Panc1 (cell line): ENCODE results near the gene CCDC6. TPM values are rescaled to one million over a fixed set of nuclear protein-coding genes. Genes with fewer than 3 reads are reported as not detected.

Source experiments
- ATAC-seq: fragments of 200-7000 bp; cut with Tn5 transposase; 2 replicates; pipeline ENCODE4 v1.9.1; 2020; ENCODE audit warnings: mild to moderate bottlenecking, moderate library complexity
- BruUV-seq: library from RNA; stranded (reverse); fragments of 400-500 nt; replicated peaks from 2 replicates; lab custom pipeline; 2021; lab: Mats Ljungman, UMichigan
- CTCF ChIA-PET: fragments of 300-600 bp; sonication (Branson Sonifier 250); formaldehyde crosslinking; loops from one replicate; lab custom pipeline; 2022; ENCODE audit warnings: antibody characterized with exemption; lab: Charles Lee
- POLR2A ChIA-PET: fragments of 300-600 bp; sonication (Branson Sonifier 250); formaldehyde crosslinking; loops from one replicate; lab custom pipeline; 2022; ENCODE audit warnings: antibody characterized with exemption; lab: Charles Lee
- DNase-seq: peaks from one replicate; pipeline ENCODE4 v3.0.0-alpha.2; 2010; ENCODE audit warnings: low read depth, low spot score
- H3K27ac ChIP-seq: 2 replicates; pipeline ENCODE4 v1.5.1; 2011; ENCODE audit warnings: mild to moderate bottlenecking, low read length, inconsistent platforms
- H3K27me3 ChIP-seq: fragments of 200-500 bp; sonication (Bioruptor generic); 2 replicates; pipeline ENCODE4 v1.6.0; 2014; ENCODE audit warnings: low read length, inconsistent platforms; ENCODE audit not compliant: control insufficient read depth, insufficient read depth
- H3K36me3 ChIP-seq: fragments of 200-500 bp; sonication (Bioruptor generic); 2 replicates; pipeline ENCODE4 v1.5.1; 2014; ENCODE audit warnings: inconsistent platforms, mild to moderate bottlenecking, low read length, moderate library complexity; ENCODE audit not compliant: control insufficient read depth, insufficient read depth
- H3K4me1 ChIP-seq: 2 replicates; pipeline ENCODE4 v1.5.1; 2011; ENCODE audit warnings: inconsistent platforms, mild to moderate bottlenecking, low read length, moderate library complexity; ENCODE audit not compliant: control insufficient read depth, insufficient read depth
- H3K4me3 ChIP-seq, 2 experiments: 2 replicates each; pipeline ENCODE4 v1.5.1; 2011 to 2012; ENCODE audit warnings: low read depth in 2 of 2, low read length in 2 of 2, mild to moderate bottlenecking in 2 of 2, inconsistent platforms in 1 of 2, moderate library complexity in 1 of 2
- H3K9me3 ChIP-seq: fragments of 200-500 bp; sonication (Bioruptor generic); 2 replicates; pipeline ENCODE4 v1.5.1; 2014; ENCODE audit warnings: low read depth, mild to moderate bottlenecking, inconsistent platforms, low read length, moderate library complexity; ENCODE audit not compliant: control insufficient read depth, insufficient read depth
- CTCF ChIP-seq: fragments of 450-650 bp; IDR thresholded peaks from 2 replicates; pipeline ENCODE4 v1.5.1; 2017; ENCODE audit warnings: mild to moderate bottlenecking
- POLR2AphosphoS5 ChIP-seq: IDR thresholded peaks from 2 replicates; pipeline ENCODE4 v1.6.1; 2012; ENCODE audit warnings: mild to moderate bottlenecking, low read depth, low read length, moderate library complexity
- SIN3A ChIP-seq: IDR thresholded peaks from 2 replicates; pipeline ENCODE4 v1.6.1; 2012; ENCODE audit warnings: low read depth, mild to moderate bottlenecking, low read length, moderate library complexity, borderline replicate concordance; ENCODE audit not compliant: insufficient read depth
- TCF7L2 ChIP-seq: IDR thresholded peaks from 2 replicates; pipeline ENCODE4 v1.6.1; 2011; ENCODE audit warnings: mild to moderate bottlenecking, low read depth, low read length, inconsistent platforms
- in situ Hi-C: cut with HindIII; loops from 2 replicates; pipeline ENCODE4 v1.10.0; 2016; ENCODE audit warnings: low sequenced_read_pairs, low pct_unique_long_range_greater_than_20kb
- intact Hi-C: fragments of 100-400 bp; cut with micrococcal nuclease; formaldehyde crosslinking; loops from one replicate; pipeline ENCODE4 v1.10.0; 2022; ENCODE audit not compliant: unreplicated experiment
- total RNA-seq: library from RNA; stranded (reverse); gene quantifications from one replicate; pipeline ENCODE4 v1.2.1, GENCODE V29; 2021; ENCODE audit not compliant: unreplicated experiment
- TF ChIP-seq, protein P1 (sequence below), 2 experiments: IDR thresholded peaks; 2 replicates each; pipeline ENCODE4 v1.6.1; 2011 to 2012; ENCODE audit warnings: low read depth in 2 of 2, control low read depth in 1 of 2, low read length in 1 of 2, mild to moderate bottlenecking in 1 of 2, moderate library complexity in 1 of 2; ENCODE audit not compliant: insufficient read depth in 1 of 2

The CCDC6 gene
- total RNA-seq, 1 experiment from 2014 or later, result 48.7 TPM

GRCh38 chr10:59864141-59864962 is 42.0 kb downstream of the CCDC6 start:
- in situ Hi-C loops, result no loop called here

DNA sequence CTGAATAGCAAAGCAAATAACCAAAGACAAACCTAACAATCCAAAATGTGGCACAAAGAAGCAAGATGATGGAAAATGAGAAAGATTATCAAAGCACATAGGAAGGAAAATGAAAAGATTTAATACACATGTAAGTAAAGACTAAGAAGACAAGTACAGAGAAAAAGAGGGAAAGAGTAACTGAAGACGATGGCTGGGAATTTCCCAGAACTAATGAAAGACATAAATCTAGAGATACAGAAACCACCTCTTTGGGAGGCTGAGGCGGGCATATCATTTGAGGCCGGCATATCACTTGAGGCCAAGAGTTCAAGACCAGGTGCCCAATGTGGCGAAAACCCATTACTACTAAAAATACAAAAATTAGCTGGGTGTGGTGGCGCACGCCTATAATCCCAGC is 46.8 kb downstream of the CCDC6 start:
- no TSS peak for BruUV-seq
- no peak for ATAC-seq
- no peak overlapping the region for H3K4me3 ChIP-seq
- TF ChIP-seq CTCF (no peak), SIN3A (no peak), TCF7L2 (no peak), POLR2AphosphoS5 (no peak)
- TF ChIP-seq, protein P1, sequence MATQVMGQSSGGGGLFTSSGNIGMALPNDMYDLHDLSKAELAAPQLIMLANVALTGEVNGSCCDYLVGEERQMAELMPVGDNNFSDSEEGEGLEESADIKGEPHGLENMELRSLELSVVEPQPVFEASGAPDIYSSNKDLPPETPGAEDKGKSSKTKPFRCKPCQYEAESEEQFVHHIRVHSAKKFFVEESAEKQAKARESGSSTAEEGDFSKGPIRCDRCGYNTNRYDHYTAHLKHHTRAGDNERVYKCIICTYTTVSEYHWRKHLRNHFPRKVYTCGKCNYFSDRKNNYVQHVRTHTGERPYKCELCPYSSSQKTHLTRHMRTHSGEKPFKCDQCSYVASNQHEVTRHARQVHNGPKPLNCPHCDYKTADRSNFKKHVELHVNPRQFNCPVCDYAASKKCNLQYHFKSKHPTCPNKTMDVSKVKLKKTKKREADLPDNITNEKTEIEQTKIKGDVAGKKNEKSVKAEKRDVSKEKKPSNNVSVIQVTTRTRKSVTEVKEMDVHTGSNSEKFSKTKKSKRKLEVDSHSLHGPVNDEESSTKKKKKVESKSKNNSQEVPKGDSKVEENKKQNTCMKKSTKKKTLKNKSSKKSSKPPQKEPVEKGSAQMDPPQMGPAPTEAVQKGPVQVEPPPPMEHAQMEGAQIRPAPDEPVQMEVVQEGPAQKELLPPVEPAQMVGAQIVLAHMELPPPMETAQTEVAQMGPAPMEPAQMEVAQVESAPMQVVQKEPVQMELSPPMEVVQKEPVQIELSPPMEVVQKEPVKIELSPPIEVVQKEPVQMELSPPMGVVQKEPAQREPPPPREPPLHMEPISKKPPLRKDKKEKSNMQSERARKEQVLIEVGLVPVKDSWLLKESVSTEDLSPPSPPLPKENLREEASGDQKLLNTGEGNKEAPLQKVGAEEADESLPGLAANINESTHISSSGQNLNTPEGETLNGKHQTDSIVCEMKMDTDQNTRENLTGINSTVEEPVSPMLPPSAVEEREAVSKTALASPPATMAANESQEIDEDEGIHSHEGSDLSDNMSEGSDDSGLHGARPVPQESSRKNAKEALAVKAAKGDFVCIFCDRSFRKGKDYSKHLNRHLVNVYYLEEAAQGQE (IDR thresholded peaks at IDR 0.05; ENCODE audit: insufficient read depth in 1 of 2, low read depth in 2 of 2, low read length in 1 of 2), result no peak
- H3K4me1 ChIP-seq, result no peaks in the 10 kb centered on the region
- H3K27me3 ChIP-seq, result no peaks in the 10 kb centered on the region
- H3K9me3 ChIP-seq, result peaks cover 6% of the 10 kb centered on the region; the same call in 1 of the 2 replicates
- in situ Hi-C loops (no loop called here), intact Hi-C loops (no loop called here)
- no peaks in the 10 kb centered on the region for H3K36me3 ChIP-seq
- CTCF ChIA-PET, result no interaction called here
- POLR2A ChIA-PET, result no interaction called here
- no peak overlapping the region for H3K27ac ChIP-seq
- DNase-seq, result no peak

More at GRCh38 chr10:59864141-59864962, 42.0 kb downstream of the CCDC6 start:
- BruUV-seq, result no TSS peak
- H3K27ac ChIP-seq, result no peak overlapping the region
- CTCF ChIA-PET, result interaction anchor here (0.6 kb wide), 1 partner anchor 52 kb away, joined by 3 read pairs; no protein-coding TSS in a partner anchor
- peaks cover 3% of the 10 kb centered on the region; the same call in 1 of the 2 replicates for H3K4me1 ChIP-seq
- DNase-seq, result no peak
- POLR2A ChIA-PET, result no interaction called here
- no peaks in the 10 kb centered on the region for H3K36me3 ChIP-seq
- ATAC-seq, result peak; percentile 37; the same call in 1 of the 2 replicates
- intact Hi-C loops, result no loop called here
- TF ChIP-seq TCF7L2 (0 out of 2 replicates have a peak, but pooled peaks have one; percentile 28), POLR2AphosphoS5 (no peak), CTCF (no peak)
- TF ChIP-seq, protein P1 (IDR thresholded peaks at IDR 0.05; ENCODE audit: insufficient read depth in 1 of 2, low read depth in 2 of 2, low read length in 1 of 2), result no peak
- H3K4me3 ChIP-seq, result no peak overlapping the region
- H3K27me3 ChIP-seq, result no peaks in the 10 kb centered on the region
- no peaks in the 10 kb centered on the region for H3K9me3 ChIP-seq
